ENCODE data around the gene LENG9.

The LENG9 gene

GRCh38 chr19:54427586-54427985 is 36.0 kb downstream of the LENG9 start:
- H3K9ac ChIP-seq (ENCODE audit: low read length in 2 of 2), result no peak overlapping the region
- H3K4me3 ChIP-seq (ENCODE audit: low read length in 2 of 2), result no peak overlapping the region
- H3K27me3 ChIP-seq (ENCODE audit: control insufficient read depth in 1 of 2, insufficient read depth in 2 of 2, low read length in 2 of 2), result peaks cover 43 to 45% of the 10 kb centered on the region in 2 donors
- H3K27ac ChIP-seq (ENCODE audit: low read length), result no peak overlapping the region
- H3K9me3 ChIP-seq (ENCODE audit: control insufficient read depth in 2 of 2, low read length in 2 of 2), result no peaks in the 10 kb centered on the region
- peaks cover 13% of the 10 kb centered on the region for H3K4me1 ChIP-seq (ENCODE audit: control insufficient read depth, insufficient read depth, low read length)
- no peaks in the 10 kb centered on the region for H3K36me3 ChIP-seq (ENCODE audit: control insufficient read depth in 2 of 2, insufficient read depth in 2 of 2, low read length in 2 of 2)

- Histone ChIP-seq H3K9ac (ENCODE audit: low read length in 2 of 2) (no peak overlapping the region), H3K9me3 (ENCODE audit: control insufficient read depth in 2 of 2, low read length in 2 of 2) (no peaks in the 10 kb centered on the region), H3K36me3 (ENCODE audit: control insufficient read depth in 2 of 2, insufficient read depth in 2 of 2, low read length in 2 of 2) (no peaks in the 10 kb centered on the region), H3K27me3 (ENCODE audit: control insufficient read depth in 1 of 2, insufficient read depth in 2 of 2, low read length in 2 of 2) (peaks cover 42 to 48% of the 10 kb centered on the region in 2 donors), H3K27ac (ENCODE audit: low read length) (no peak overlapping the region), H3K4me3 (ENCODE audit: low read length in 2 of 2) (no peak overlapping the region), H3K4me1 (ENCODE audit: control insufficient read depth, insufficient read depth, low read length) (peaks cover 11% of the 10 kb centered on the region)
These were observed 37.2 kb downstream of the LENG9 start for GRCh38 chr19:54426291-54426931.

- Histone ChIP-seq H3K4me3 (ENCODE audit: low read length in 2 of 2) (no peak overlapping the region), H3K9me3 (ENCODE audit: control insufficient read depth in 2 of 2, low read length in 2 of 2) (no peaks in the 10 kb centered on the region), H3K27me3 (ENCODE audit: control insufficient read depth in 1 of 2, insufficient read depth in 2 of 2, low read length in 2 of 2) (peaks cover 45 to 50% of the 10 kb centered on the region in 2 donors), H3K27ac (ENCODE audit: low read length) (no peak overlapping the region), H3K9ac (ENCODE audit: low read length in 2 of 2) (no peak overlapping the region), H3K36me3 (ENCODE audit: control insufficient read depth in 2 of 2, insufficient read depth in 2 of 2, low read length in 2 of 2) (no peaks in the 10 kb centered on the region), H3K4me1 (ENCODE audit: control insufficient read depth, insufficient read depth, low read length) (peaks cover 8% of the 10 kb centered on the region)
These were observed 38.2 kb downstream of the LENG9 start for GRCh38 chr19:54425382-54425723.

GRCh38 chr19:54424660-54425381 is 38.8 kb downstream of the LENG9 start:
- Histone ChIP-seq H3K9ac (ENCODE audit: low read length in 2 of 2) (no peak overlapping the region), H3K36me3 (ENCODE audit: control insufficient read depth in 2 of 2, insufficient read depth in 2 of 2, low read length in 2 of 2) (no peaks in the 10 kb centered on the region), H3K9me3 (ENCODE audit: control insufficient read depth in 2 of 2, low read length in 2 of 2) (no peaks in the 10 kb centered on the region), H3K4me3 (ENCODE audit: low read length in 2 of 2) (no peak overlapping the region), H3K4me1 (ENCODE audit: control insufficient read depth, insufficient read depth, low read length) (peaks cover 7% of the 10 kb centered on the region), H3K27ac (ENCODE audit: low read length) (no peak overlapping the region), H3K27me3 (ENCODE audit: control insufficient read depth in 1 of 2, insufficient read depth in 2 of 2, low read length in 2 of 2) (peaks cover 46 to 50% of the 10 kb centered on the region in 2 donors)

- no peak overlapping the region for H3K9ac ChIP-seq (ENCODE audit: low read length in 2 of 2)
- peaks cover 7% of the 10 kb centered on the region for H3K4me1 ChIP-seq (ENCODE audit: control insufficient read depth, insufficient read depth, low read length)
- H3K9me3 ChIP-seq (ENCODE audit: control insufficient read depth in 2 of 2, low read length in 2 of 2), result no peaks in the 10 kb centered on the region
- H3K4me3 ChIP-seq (ENCODE audit: low read length in 2 of 2), result no peak overlapping the region
- H3K27me3 ChIP-seq (ENCODE audit: control insufficient read depth in 1 of 2, insufficient read depth in 2 of 2, low read length in 2 of 2), result peaks cover 46 to 50% of the 10 kb centered on the region in 2 donors
- no peaks in the 10 kb centered on the region for H3K36me3 ChIP-seq (ENCODE audit: control insufficient read depth in 2 of 2, insufficient read depth in 2 of 2, low read length in 2 of 2)
- no peak overlapping the region for H3K27ac ChIP-seq (ENCODE audit: low read length)
These were observed 39.4 kb downstream of the LENG9 start for GRCh38 chr19:54424201-54424600.

- no peaks in the 10 kb centered on the region for H3K9me3 ChIP-seq (ENCODE audit: control insufficient read depth in 2 of 2, low read length in 2 of 2)
- no peaks in the 10 kb centered on the region for H3K36me3 ChIP-seq (ENCODE audit: control insufficient read depth in 2 of 2, insufficient read depth in 2 of 2, low read length in 2 of 2)
- peaks cover 7% of the 10 kb centered on the region for H3K4me1 ChIP-seq (ENCODE audit: control insufficient read depth, insufficient read depth, low read length)
- H3K27ac ChIP-seq (ENCODE audit: low read length), result no peak overlapping the region
- H3K9ac ChIP-seq (ENCODE audit: low read length in 2 of 2), result no peak overlapping the region
- H3K4me3 ChIP-seq (ENCODE audit: low read length in 2 of 2), result no peak overlapping the region
- H3K27me3 ChIP-seq (ENCODE audit: control insufficient read depth in 1 of 2, insufficient read depth in 2 of 2, low read length in 2 of 2), result peaks cover 41 to 60% of the 10 kb centered on the region in 2 donors
These were observed 41.4 kb downstream of the LENG9 start for GRCh38 chr19:54422136-54422535.

- peaks cover 43 to 65% of the 10 kb centered on the region in 2 donors for H3K27me3 ChIP-seq (ENCODE audit: control insufficient read depth in 1 of 2, insufficient read depth in 2 of 2, low read length in 2 of 2)
These were observed 42.1 kb downstream of the LENG9 start for GRCh38 chr19:54421521-54421920.

GRCh38 chr19:54421169-54421516 is 42.4 kb downstream of the LENG9 start:
- Histone ChIP-seq H3K36me3 (ENCODE audit: control insufficient read depth in 2 of 2, insufficient read depth in 2 of 2, low read length in 2 of 2) (no peaks in the 10 kb centered on the region), H3K4me3 (ENCODE audit: low read length in 2 of 2) (no peak overlapping the region), H3K27me3 (ENCODE audit: control insufficient read depth in 1 of 2, insufficient read depth in 2 of 2, low read length in 2 of 2) (peaks cover 44 to 65% of the 10 kb centered on the region in 2 donors), H3K9ac (ENCODE audit: low read length in 2 of 2) (no peak overlapping the region), H3K4me1 (ENCODE audit: control insufficient read depth, insufficient read depth, low read length) (peaks cover 7% of the 10 kb centered on the region), H3K27ac (ENCODE audit: low read length) (no peak overlapping the region), H3K9me3 (ENCODE audit: control insufficient read depth in 2 of 2, low read length in 2 of 2) (no peaks in the 10 kb centered on the region)

More at GRCh38 chr19:54421521-54421920, 42.1 kb downstream of the LENG9 start:
- no peaks in the 10 kb centered on the region for H3K36me3 ChIP-seq (ENCODE audit: control insufficient read depth in 2 of 2, insufficient read depth in 2 of 2, low read length in 2 of 2)
- no peaks in the 10 kb centered on the region for H3K9me3 ChIP-seq (ENCODE audit: control insufficient read depth in 2 of 2, low read length in 2 of 2)
- no peak overlapping the region for H3K9ac ChIP-seq (ENCODE audit: low read length in 2 of 2)
- H3K27ac ChIP-seq (ENCODE audit: low read length), result no peak overlapping the region
- H3K4me1 ChIP-seq (ENCODE audit: control insufficient read depth, insufficient read depth, low read length), result peaks cover 7% of the 10 kb centered on the region
- no peak overlapping the region for H3K4me3 ChIP-seq (ENCODE audit: low read length in 2 of 2)

GRCh38 chr19:54420383-54421168 is 43.0 kb downstream of the LENG9 start:
- H3K27me3 ChIP-seq (ENCODE audit: control insufficient read depth in 1 of 2, insufficient read depth in 2 of 2, low read length in 2 of 2), result peaks cover 45 to 67% of the 10 kb centered on the region in 2 donors
- H3K9ac ChIP-seq (ENCODE audit: low read length in 2 of 2), result no peak overlapping the region
- no peak overlapping the region for H3K27ac ChIP-seq (ENCODE audit: low read length)
- H3K36me3 ChIP-seq (ENCODE audit: control insufficient read depth in 2 of 2, insufficient read depth in 2 of 2, low read length in 2 of 2), result no peaks in the 10 kb centered on the region
- H3K4me3 ChIP-seq (ENCODE audit: low read length in 2 of 2), result no peak overlapping the region
- H3K9me3 ChIP-seq (ENCODE audit: control insufficient read depth in 2 of 2, low read length in 2 of 2), result no peaks in the 10 kb centered on the region
- H3K4me1 ChIP-seq (ENCODE audit: control insufficient read depth, insufficient read depth, low read length), result peaks cover 7% of the 10 kb centered on the region

- no peak overlapping the region for H3K27ac ChIP-seq (ENCODE audit: low read length)
- peaks cover 44 to 71% of the 10 kb centered on the region in 2 donors for H3K27me3 ChIP-seq (ENCODE audit: control insufficient read depth in 1 of 2, insufficient read depth in 2 of 2, low read length in 2 of 2)
- no peaks in the 10 kb centered on the region for H3K9me3 ChIP-seq (ENCODE audit: control insufficient read depth in 2 of 2, low read length in 2 of 2)
- no peak overlapping the region for H3K9ac ChIP-seq (ENCODE audit: low read length in 2 of 2)
- H3K36me3 ChIP-seq (ENCODE audit: control insufficient read depth in 2 of 2, insufficient read depth in 2 of 2, low read length in 2 of 2), result no peaks in the 10 kb centered on the region
- H3K4me1 ChIP-seq (ENCODE audit: control insufficient read depth, insufficient read depth, low read length), result peaks cover 7% of the 10 kb centered on the region
- no peak overlapping the region for H3K4me3 ChIP-seq (ENCODE audit: low read length in 2 of 2)
These were observed 43.6 kb downstream of the LENG9 start for GRCh38 chr19:54420068-54420382.
